GM11168 (cell line): Measurements from ENCODE around the gene TTC23.

ENCODE experiments used
- in situ Hi-C: fragments of 300-500 bp; cut with MboI; formaldehyde crosslinking; loops from one replicate; pipeline ENCODE4 v1.12.0; 2022; ENCODE audit warnings: low sequenced_read_pairs; ENCODE audit not compliant: unreplicated experiment

Gene TTC23

GRCh38 chr15:99126131-99126588 is 123.2 kb downstream of the TTC23 start:
- in situ Hi-C loops: no loop called here

DNA sequence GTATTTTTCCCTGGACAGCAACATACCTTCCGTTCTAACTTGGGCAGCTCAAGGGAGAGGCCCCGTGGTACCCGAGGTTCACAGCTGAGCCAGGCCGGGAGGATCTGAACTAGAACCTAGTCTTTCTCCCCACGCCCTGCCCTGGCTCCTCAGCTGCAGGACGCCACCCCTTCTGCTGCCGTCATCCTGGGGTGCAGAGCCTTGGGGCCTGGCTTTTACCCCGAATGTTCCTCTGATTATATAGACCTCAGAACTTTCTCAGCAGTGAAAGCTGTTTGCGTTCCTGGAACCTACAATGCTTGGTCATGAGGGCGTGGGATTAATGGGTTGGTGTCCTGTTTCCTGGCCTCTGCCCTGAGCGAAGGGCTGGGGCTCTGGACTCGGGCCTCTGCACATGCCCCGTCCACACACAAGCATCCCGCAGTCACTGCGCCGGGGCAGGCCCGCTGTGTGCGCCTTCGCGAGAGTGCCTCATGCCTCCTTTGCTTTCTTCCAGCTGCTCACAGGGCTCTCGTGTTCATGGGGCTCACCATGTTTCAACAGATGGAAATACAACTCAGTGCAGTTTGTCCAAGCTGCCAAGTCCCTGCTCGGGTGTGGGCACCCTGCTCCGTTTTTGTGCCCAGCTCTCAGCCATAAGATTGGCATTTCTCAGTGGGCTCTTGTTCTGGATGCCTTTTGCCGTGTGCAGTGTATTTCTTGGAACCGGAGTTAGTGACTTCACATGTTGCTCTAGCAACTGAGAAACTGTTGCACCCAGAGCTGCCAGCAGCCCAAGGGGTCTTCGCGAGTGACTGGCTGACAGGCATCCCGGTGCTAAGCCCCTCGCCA is 124.1 kb downstream of the TTC23 start:
- in situ Hi-C loops: no loop called here

GRCh38 chr15:99124641-99125040 is 124.7 kb downstream of the TTC23 start:
- in situ Hi-C loops: loop anchor here (25.0 kb wide), 1 partner anchor 613 kb away; the partner anchor contains the start of gene LYSMD4

DNA sequence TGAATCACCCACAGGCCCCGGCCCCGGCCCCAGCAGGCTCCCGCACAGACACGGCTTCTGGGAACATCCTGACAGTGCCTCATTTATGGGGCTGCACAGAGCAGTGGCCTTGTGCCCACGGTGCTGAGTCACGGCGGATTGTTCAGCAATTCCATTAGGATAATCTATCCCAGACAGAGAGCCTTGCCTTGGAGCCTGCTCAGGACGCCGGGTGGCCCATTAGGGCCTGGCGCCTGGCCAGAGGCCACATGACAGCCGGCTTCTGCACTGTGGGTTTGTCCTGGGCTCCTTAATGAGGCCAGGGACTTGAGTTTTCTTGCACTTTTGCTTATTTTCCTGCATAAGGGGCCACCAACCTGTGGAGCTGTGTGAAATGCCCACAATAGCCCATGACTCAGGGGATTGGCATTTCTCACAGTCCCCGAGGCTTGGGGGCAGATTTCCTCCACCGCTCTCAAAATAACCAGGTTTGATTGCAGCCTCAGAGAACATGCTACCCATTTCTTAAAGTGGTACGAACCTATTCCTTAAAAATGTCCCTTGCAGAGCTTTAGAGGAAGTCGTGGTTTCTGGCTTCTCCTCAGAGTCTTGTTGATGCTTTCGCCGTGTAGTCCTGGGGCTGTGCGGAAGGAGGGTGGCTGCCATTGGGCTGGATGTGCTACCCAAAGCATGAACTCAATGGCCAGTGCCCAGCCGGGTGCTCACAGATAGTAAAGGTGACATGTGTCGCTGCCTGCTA is 125.5 kb downstream of the TTC23 start:
- in situ Hi-C loops: loop anchor here (25.0 kb wide), 1 partner anchor 613 kb away; the partner anchor contains the start of gene LYSMD4

DNA sequence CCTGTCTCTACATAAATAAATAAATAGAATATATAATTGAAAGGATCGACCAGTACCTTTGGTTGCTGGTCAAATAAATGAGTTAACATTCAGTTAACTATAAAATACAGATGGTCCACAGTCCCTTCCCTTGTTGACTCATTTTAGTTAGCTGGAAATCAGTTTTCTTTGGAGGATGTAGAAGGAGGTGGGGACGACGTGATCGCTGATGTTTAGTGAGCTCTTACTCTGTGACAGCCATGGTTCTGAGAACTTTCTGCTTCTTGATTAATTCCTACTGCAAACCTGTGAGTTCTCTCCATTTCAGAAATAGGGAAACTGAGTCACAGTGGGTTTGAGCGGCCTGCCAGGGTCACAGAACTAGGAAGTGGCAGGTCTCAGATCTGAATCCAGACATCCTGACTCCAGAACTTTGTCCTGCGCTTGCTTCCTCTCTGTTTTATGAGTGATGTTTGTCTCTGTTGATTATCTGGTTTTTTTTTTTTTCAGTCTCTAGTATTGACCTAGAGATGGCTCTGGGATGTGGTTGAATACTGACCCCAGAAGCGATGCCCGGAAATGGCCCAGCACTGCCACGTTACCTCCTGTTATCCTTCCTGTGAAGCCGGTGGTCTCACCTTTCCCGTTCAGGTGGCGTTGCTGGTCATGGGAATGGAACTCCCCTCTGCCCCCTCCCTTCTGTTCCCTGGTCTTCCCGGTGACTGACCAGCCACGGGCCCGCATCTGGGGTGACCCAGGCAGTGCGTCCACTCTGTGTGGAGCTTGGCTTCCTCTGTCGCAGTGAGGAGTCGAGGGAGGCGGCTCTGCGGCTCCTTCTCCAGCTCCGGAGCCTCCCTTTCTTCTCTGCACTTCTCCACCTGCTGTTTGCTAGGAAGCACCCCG is 126.3 kb downstream of the TTC23 start:
- in situ Hi-C loops: loop anchor here (25.0 kb wide), 1 partner anchor 614 kb away; the partner anchor contains the start of gene LYSMD4

DNA sequence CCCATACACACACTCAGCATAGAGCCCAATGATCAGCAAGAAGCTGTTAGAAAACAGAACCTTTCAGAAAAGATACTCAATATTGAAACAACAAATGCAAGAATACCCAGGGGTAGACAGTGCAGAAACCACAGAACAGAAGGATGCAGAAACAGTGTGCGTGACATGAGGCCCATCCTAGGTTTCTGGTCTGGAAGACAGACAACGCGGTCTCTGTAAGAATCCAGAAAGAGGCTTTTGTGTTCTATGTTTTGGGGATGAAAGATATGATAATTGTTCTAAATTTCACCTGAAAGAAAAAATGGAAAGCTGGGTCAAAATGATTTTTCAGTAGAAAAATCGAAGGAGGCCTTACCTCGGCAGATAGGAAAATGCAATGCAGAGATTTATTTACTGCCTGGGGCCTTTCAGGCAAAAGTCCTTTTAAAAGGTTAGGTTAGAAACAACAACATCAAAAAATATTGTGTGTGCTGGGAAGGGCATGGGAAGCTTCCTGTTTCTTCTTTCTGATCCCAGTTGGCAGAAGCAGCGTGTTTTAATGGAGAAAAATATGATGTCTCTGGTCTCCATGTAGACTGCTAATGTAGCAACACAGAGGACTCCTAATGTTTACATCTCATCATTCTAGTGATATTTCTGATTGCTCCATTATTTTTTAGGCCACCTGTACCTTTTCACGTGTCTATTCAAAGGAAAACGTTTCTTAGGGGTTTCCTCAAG is 127.5 kb downstream of the TTC23 start:
- in situ Hi-C loops: loop anchor here (25.0 kb wide), 1 partner anchor 615 kb away; the partner anchor contains the start of gene LYSMD4

- in situ Hi-C loops: loop anchor here (25.0 kb wide), 1 partner anchor 616 kb away; the partner anchor contains the start of gene LYSMD4
These were observed 128.2 kb downstream of the TTC23 start for GRCh38 chr15:99121207-99121606.

- in situ Hi-C loops: loop anchor here (25.0 kb wide), 1 partner anchor 617 kb away; the partner anchor contains the start of gene LYSMD4
These were observed 129.2 kb downstream of the TTC23 start for GRCh38 chr15:99120050-99120777.

- in situ Hi-C loops: loop anchor here (25.0 kb wide), 1 partner anchor 618 kb away; the partner anchor contains the start of gene LYSMD4
These were observed 130.4 kb downstream of the TTC23 start for GRCh38 chr15:99118801-99119546.

- in situ Hi-C loops: loop anchor here (25.0 kb wide), 1 partner anchor 619 kb away; the partner anchor contains the start of gene LYSMD4
These were observed 131.1 kb downstream of the TTC23 start for GRCh38 chr15:99118258-99118632.

DNA sequence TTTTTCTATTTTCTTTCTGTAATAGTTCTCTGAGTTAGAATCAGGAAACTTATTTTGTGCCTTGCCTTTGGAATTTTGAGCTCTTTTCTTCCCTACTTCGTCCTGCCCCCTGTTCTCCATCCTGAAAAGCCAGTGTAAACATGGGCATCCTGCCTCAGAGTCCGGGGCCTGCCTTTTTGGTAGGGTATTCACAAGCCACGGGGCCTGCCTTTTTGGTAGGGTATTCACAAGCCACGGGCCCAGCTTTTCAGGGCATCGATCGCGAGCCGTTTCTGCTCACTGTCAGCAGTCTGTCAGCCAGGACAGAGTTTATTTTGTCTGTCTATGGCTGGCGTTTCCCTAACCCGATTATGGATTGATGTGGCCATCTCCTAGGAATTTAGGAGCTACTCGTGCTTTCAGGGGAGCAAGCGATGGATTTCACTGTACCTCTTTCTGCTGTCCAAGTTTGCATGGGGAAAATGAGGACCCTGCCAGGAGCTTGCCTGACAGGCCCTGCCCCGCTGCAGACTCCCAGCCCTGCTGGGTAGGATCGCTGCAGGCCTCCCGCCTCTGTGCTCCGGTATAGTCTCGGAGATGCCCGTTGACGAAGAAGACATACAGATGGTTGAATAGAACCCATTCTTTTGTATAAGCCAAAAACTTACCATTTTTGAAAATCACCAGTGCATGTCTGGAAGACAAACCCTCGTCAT is 131.7 kb downstream of the TTC23 start:
- in situ Hi-C loops: loop anchor here (25.0 kb wide), 1 partner anchor 620 kb away; the partner anchor contains the start of gene LYSMD4

GRCh38 chr15:99117111-99117510 is 132.3 kb downstream of the TTC23 start:
- in situ Hi-C loops: loop anchor here (25.0 kb wide), 1 partner anchor 620 kb away; the partner anchor contains the start of gene LYSMD4

DNA sequence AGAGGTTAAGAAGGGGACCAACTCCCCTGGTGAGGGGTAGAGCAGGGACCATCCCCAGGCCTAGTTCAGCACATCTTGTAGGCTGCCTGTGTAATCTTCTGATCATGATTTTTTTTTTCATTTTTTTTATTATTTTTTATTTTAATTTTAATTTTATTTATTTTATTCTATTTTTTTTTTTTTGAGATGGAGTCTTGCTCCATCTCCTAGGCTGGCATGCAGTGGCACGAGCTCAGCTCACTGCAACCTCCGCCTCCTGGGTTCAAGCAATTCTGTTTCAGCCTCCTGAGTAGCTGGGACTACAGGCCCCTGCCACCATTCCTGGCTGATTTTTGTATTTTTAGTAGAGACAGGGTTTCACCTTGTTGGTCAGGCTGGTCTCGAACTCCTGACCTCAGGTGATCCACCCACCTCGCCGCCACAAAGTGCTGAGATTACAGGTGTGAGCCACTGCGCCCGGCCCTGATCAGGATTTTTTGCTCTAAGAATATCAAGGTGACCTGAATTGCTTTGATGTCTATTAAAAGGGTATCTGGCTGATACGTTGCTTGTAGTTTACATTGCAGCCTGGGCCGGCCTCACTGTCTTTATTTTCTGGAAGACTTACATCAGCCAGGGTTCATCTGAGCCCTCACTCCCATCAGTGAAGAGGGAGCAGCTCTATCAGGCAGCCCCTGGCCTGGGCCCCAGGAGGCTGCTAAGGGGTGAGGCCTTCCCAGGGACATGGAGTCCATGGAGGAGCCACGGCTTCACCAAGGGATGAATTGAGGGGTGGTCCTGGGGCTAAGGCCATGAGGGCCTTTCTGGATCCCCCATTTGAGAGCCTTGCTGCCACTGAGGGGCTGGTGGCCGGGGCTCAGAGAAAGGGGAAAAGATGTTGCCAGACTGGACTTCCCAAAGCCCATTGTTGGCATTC is 133.8 kb downstream of the TTC23 start:
- in situ Hi-C loops: loop anchor here (25.0 kb wide), 1 partner anchor 622 kb away; the partner anchor contains the start of gene LYSMD4

DNA sequence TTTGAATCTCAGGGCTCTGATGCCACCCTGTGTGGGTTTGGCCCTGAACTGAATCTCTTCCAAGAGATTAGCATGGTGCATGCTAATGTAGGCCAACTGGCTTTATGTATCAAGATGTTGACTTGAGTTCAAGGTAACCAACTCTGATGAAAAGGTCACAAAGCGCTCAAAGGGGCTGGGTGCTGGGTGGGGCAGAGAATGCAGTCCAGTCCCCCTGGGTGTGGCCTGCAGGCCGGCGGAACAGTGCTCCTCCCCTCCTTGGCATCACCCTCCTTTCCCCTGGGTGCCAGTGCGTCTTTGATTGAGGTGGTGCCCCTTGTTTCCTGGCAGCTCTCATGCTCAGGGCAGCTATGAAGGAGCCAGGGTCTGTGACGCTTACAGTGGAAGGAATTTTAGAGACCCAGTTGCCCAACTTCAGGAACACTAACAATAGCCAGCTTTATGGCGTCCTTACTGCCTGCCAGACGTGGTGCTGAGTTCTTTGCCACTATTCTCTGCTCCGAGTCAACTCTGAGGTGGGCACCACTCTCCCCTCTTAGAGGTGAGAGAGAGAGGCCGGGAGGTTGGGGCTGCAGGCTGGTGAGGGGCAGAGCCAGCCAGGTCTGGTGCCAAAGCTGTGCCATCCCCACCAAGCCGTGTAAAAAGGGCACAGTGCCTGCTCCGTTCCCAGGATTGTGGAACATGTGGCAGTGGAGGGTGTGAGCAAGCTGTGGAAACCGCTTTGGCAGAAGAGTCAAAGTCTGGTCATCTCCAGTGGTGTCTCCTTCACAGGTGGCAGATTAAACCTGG is 134.7 kb downstream of the TTC23 start:
- in situ Hi-C loops: loop anchor here (25.0 kb wide), 1 partner anchor 623 kb away; the partner anchor contains the start of gene LYSMD4
